Heart right ventricle (tissue), 16 donors: ENCODE data around the gene KIAA0825. TPM values are rescaled to one million over a fixed set of nuclear protein-coding genes. Genes with fewer than 3 reads are reported as not detected.

Experiments
- ATAC-seq, 8 donors: fragments of 200-7000 bp; cut with Tn5 transposase; one replicate each; pipeline ENCODE4 v1.9.1; 2020; ENCODE audit warnings: mild to moderate bottlenecking in 8 of 8, moderate library complexity in 8 of 8, moderate number of reproducible peaks in 1 of 8
- DNase-seq, 2 donors: peaks; one replicate each; pipeline ENCODE4 v3.0.0-alpha.2; 2020
- H3K27ac ChIP-seq, 10 donors: fragments of 200-600 bp; sonication (generic) in 2 of 10; one replicate each; pipeline versions ENCODE4 v1.5.0 to v1.8.0; 2020 to 2022; ENCODE audit warnings: mild to moderate bottlenecking in 3 of 10
- H3K27me3 ChIP-seq, 7 donors: fragments of 200-600 bp; one replicate each; pipeline ENCODE4 v1.8.0; 2021 to 2022; ENCODE audit warnings: mild to moderate bottlenecking in 2 of 7
- H3K36me3 ChIP-seq, 9 donors: fragments of 200-600 bp; sonication (generic) in 1 of 9; one replicate each; pipeline versions ENCODE4 v1.5.0 to v1.8.0; 2020 to 2022; ENCODE audit warnings: mild to moderate bottlenecking in 2 of 9
- H3K4me1 ChIP-seq, 9 donors: fragments of 200-600 bp; sonication (generic) in 1 of 9; one replicate each; pipeline versions ENCODE4 v1.5.0 to v1.8.0; 2020 to 2022; ENCODE audit warnings: mild to moderate bottlenecking in 4 of 9
- H3K4me3 ChIP-seq, 10 donors: fragments of 200-600 bp; sonication (generic) in 2 of 10; one replicate each; pipeline versions ENCODE4 v1.5.0 to v1.8.0; 2020 to 2022; ENCODE audit warnings: mild to moderate bottlenecking in 7 of 10, moderate library complexity in 2 of 10
- H3K9me3 ChIP-seq, 11 donors: fragments of 200-600 bp in 10 of 11; sonication (generic) in 2 of 11; one replicate each; pipeline versions ENCODE4 v1.5.0 to v1.8.0; 2013 to 2022; ENCODE audit warnings: mild to moderate bottlenecking in 2 of 11, control low read depth in 1 of 11, moderate library complexity in 1 of 11
- CTCF ChIP-seq, 9 donors: fragments of 200-600 bp; sonication (generic) in 2 of 9; IDR thresholded peaks; one replicate each; pipeline versions ENCODE4 v1.5.0 to v1.8.0; 2021 to 2022; ENCODE audit warnings: antibody characterized with exemption in 9 of 9, mild to moderate bottlenecking in 5 of 9, moderate library complexity in 1 of 9
- WGBS, 2 donors: extraction: QIAGEN DNeasy Blood & Tissue Kit; methylation state at CpG; one replicate each; pipeline ENCODE4 v1.1.7; 2013; ENCODE audit warnings: inconsistent platforms in 1 of 2; 5-methylcytosine and 5-hydroxymethylcytosine counted together
- intact Hi-C, 10 donors: fragments of 100-400 bp; cut with DNase I; formaldehyde crosslinking; loops; one replicate each; pipeline versions ENCODE4 v1.11.1 to v1.14.2; 2022
- polyA plus RNA-seq, 2 donors: library from polyadenylated mRNA; stranded (reverse); fragments of 200-250 nt; gene quantifications; one replicate each; pipeline ENCODE4 v1.2.3, GENCODE V29; 2013
- total RNA-seq, 10 donors: library from RNA; stranded (reverse); fragmentation: NEBNext Ultra II Directional in 3 of 10; extraction: Animal tissue kit (Norgen Biotek cat#: 25700) in 3 of 10; gene quantifications; one replicate each; pipeline versions ENCODE4 v1.2.1 to v1.2.4, GENCODE V29; 2021 to 2023
- donor health status: Arrhythmogenic right ventricular cardiomyopathy.
- donor health status: ischemic (EF 13 %, LVEDD 7.1; RV severe dilation, severe dysfunction).
- donor health status: healthy with polysubstance abuse.
- donor health status: DM: no; HTN: yes; CAD: no.
- donor health status: DM: no; HTN: no; CAD: no.
- donor health status: ischemic (EF 25% LVEDD 6.9; RV normal size, moderate dysfunction).
- donor health status: ischemic (EF 25% LVEDD 5.7; RV mildly dilated, moderate dysfunction).
- donor health status: healthy.
- donor health status: DM: yes; HTN: yes; CAD: no.
- donor health status: Ischemic cardiomyopathy.
- donor health status: ischemic (EF 35%, LVEDD 5.7; RV mildly dilated, moderate dysfunction).
- donor health status: nonischemic (EF 11% LVEDD 7.7; RV severe dilation, severe dysfunction).
- donor health status: DM: yes; HTN: yes; CAD: no.
- donor health status: PGD.
- donor health status: ischemic (EF 29% LVEDD 5.4; RV normal size, mild dysfunction).
- donor health status: nonischemic (EF 23%, LVEDD 6.1; RV moderate dilation, normal function).

KIAA0825 gene
- total and polyA plus RNA-seq, 12 donors: 0.36 to 3.5 (median 2.4) TPM

- H3K4me1 ChIP-seq: no peaks in the 10 kb centered on the region
- intact Hi-C loops: no loop called here
- 86 to 90% methylated on average over 3 of the region's 3 CpGs for WGBS, 2 donors
- no peak overlapping the region for H3K27ac ChIP-seq
- no peak overlapping the region for H3K4me3 ChIP-seq
- H3K27me3 ChIP-seq: no peaks in the 10 kb centered on the region
- ATAC-seq (no peak), DNase-seq (no peak)
- H3K9me3 ChIP-seq: no peaks in the 10 kb centered on the region
- no peak for TF ChIP-seq CTCF (IDR thresholded peaks at IDR 0.05)
- H3K36me3 ChIP-seq: peaks cover 0 to 22% (median 0%) of the 10 kb centered on the region in 9 donors
Observed at GRCh38 chr5:94471521-94471920, 146.9 kb downstream of the KIAA0825 start.

DNA sequence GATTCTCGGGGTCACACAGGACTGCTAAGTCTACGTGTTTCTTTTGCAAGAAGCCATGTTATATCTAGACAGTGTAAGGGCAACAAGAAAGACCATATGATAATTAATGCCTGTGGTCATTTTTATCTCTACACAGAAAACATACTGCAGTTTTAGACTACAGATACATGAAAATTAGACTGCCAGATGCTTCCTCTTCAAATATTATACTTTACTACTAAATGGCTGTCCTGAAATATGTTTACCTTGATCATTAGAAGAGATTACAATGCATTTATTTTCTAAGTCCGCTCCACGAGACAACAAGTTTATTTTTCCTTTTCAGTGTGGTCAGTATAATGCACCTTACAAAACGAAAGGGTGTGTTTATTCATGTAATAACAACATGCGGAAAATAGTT lies 147.6 kb downstream of the KIAA0825 start:
- Histone ChIP-seq H3K27ac (no peak overlapping the region), H3K27me3 (no peaks in the 10 kb centered on the region), H3K36me3 (peaks cover 0 to 22% (median 0%) of the 10 kb centered on the region in 9 donors), H3K4me3 (no peak overlapping the region), H3K4me1 (no peaks in the 10 kb centered on the region), H3K9me3 (no peaks in the 10 kb centered on the region)
- ATAC-seq (no peak), DNase-seq (no peak)
- 86 to 90% methylated on average over 6 of the region's 6 CpGs for WGBS, 2 donors
- no peak for TF ChIP-seq CTCF (IDR thresholded peaks at IDR 0.05)
- intact Hi-C loops: no loop called here

- Histone ChIP-seq H3K4me1 (no peaks in the 10 kb centered on the region), H3K4me3 (no peak overlapping the region), H3K9me3 (no peaks in the 10 kb centered on the region), H3K27me3 (no peaks in the 10 kb centered on the region), H3K36me3 (peaks cover 0 to 22% (median 0%) of the 10 kb centered on the region in 9 donors), H3K27ac (no peak overlapping the region)
- 70 to 76% methylated on average over 5 of the region's 5 CpGs for WGBS, 2 donors
- intact Hi-C loops: no loop called here
- DNase-seq (no peak), ATAC-seq (no peak)
- no peak for TF ChIP-seq CTCF (IDR thresholded peaks at IDR 0.05)
Observed at GRCh38 chr5:94469894-94470329, 148.5 kb downstream of the KIAA0825 start.

GRCh38 chr5:94467954-94468930 lies 150.2 kb downstream of the KIAA0825 start:
- Histone ChIP-seq H3K9me3 (no peaks in the 10 kb centered on the region), H3K36me3 (peaks cover 0 to 22% (median 0%) of the 10 kb centered on the region in 9 donors), H3K27ac (no peak overlapping the region), H3K27me3 (no peaks in the 10 kb centered on the region), H3K4me1 (no peaks in the 10 kb centered on the region), H3K4me3 (no peak overlapping the region)
- intact Hi-C loops: no loop called here
- no peak for ATAC-seq
- TF ChIP-seq CTCF (IDR thresholded peaks at IDR 0.05): no peak
- no peak for DNase-seq
- WGBS, 2 donors: 91 to 94% methylated on average over 5 of the region's 5 CpGs
